Activated CD4-positive, alpha-beta T cell treated with anti-CD3 and anti-CD28 coated beads for 24 hours (primary cell): ENCODE data around the gene MYO15A.

ENCODE experiments used
- DNase-seq, 2 donors: peaks; one replicate each; pipeline ENCODE4 v3.0.0-alpha.2; 2020; ENCODE audit warnings: low read depth in 2 of 2

Gene MYO15A

DNA sequence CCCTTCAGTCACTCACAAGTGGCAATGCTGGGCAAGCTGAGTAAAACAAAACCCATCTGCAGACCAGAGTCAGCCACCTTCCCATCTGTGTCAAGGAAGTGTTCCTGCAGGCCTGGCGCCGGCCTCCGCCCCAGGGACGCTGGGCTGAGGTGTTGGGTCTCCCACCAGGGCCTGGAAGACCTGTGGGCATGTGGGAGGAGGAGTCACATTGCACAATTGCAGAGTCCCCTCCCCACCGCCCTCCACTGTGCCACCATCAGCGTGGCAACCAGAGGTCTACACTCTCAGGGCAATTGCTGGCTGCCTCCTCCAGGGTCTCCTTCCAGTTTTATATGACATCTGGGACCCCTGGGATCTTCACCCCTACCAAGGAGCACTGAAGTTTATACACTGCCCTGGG lies 3.0 kb upstream of the MYO15A start:
- DNase-seq, result no peak

DNA sequence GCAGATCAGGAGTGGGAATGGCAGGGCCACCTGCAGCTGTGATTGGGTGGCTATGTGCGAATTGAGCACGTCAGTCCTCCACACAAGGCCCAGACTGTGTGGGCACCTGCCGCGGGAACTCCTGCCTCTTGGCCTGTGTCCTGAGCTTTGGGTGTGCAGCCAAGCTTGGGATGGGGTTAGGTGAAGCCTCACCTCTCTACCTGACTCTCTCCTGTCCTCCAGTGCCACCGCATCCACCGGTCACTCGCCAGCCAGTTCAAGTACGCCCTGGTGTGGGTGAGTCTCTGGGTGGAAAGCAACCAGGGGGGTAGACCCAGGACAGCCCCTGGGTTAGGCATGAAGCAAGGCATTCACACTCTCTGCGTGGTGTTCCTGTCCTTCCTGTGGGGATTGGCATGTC lies 2.3 kb upstream of the MYO15A start:
- no peak for DNase-seq

DNA sequence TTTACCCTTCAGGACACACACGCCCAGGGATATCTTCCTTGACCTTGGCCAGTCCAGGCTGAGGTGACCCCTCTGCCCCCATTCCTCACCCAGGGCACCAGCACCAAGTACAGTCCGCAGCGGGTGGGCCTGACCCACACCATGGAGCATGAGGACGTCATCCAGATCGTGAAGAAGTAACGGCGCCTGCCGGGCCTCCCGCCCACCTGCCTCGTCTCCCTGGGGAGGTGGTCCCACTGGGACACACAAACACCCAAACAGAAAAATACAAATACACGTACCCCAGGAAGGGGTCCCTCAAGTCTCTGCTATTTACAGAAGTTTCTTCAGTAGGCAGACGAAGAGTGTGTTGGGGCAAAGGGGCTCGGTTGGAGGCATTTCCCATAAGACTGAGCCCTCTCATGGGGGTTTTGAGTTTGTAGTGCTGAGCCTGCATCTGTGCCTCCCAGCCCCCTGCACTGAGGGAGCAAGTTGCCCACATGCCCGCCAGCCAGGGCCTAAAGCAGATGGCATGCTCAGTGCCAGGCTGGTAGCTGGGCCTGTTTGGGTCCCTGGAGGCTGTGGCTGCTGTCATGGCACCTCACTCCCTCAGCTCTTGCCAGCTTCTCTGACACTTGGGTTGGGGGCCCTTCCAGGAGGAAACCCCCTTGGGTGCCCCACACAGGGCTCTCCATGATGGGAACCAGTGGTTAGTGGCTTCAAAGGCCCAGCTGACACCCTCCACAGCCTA lies 1.3 kb upstream of the MYO15A start:
- DNase-seq, result no peak

DNA sequence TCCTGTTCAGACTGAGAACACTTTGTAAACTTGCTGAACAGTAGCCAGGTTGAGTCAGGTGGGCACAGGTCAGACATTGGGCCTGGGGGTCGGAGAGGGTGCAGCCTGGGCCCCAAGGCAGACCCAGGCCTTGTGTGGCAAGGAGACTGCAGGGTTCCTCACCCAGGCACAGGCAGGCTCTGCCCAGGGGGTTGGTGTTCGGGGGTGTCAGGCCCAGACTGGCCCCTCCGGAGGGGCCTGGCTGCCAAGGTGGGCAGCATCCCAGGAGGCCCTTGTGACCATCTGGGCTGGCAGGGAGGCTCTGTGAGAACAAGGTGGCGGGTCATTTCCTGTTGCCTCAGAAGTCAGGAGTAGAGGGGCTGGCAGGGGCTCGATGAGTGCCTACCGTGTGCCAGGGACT lies 585 bp upstream of the MYO15A start:
- DNase-seq, result no peak

DNA sequence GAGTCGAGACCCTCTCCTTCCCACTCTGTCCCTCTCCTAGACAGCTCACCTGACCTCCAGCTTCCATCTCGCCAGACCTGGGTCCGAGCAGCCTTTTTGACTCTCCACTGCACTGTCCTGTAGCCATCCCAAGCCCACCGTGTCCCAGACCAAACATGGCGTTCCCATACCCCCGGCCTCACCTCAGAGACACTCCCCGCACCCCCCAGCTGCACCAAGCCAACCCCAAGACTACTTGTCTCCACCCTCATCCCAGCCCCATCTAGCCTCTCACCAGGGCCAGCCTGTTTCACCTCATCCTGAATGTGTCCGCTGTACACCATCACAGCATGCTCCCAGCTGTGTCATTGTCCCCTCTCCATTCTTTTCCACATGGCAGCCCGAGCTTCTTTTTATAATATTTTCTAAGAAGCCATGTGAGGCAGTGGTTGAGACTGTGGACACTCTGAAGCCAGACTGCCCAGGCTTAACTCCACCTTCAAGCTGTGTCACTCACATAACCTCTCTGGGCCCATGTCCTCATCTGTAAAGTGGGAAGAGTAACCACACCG lies 1.5 kb downstream of the MYO15A start:
- no peak for DNase-seq

DNA sequence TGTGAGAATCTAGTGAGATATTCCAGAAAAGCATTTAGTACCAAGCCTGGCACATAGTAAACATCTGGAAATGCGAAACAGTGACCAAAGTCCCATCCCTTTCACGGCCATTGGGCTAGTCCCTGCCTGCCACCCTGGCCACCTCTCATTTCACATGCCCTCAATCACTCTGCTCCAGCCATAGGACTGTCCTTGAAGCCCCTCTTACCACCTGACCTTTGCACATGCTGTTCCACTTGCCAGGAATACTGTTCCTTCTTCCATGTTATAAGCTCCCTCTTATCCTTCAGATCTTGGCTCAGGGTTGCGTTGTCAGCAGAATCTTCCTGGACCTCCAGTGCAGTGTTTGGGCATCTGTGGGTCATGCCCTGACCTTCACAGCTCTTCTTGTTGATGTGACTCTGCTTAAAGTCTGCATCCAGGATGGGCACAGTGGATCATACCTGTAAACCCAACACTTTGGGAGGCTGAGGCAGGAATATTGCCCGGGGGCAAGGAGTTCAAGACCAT lies 2.1 kb downstream of the MYO15A start:
- no peak for DNase-seq

DNA sequence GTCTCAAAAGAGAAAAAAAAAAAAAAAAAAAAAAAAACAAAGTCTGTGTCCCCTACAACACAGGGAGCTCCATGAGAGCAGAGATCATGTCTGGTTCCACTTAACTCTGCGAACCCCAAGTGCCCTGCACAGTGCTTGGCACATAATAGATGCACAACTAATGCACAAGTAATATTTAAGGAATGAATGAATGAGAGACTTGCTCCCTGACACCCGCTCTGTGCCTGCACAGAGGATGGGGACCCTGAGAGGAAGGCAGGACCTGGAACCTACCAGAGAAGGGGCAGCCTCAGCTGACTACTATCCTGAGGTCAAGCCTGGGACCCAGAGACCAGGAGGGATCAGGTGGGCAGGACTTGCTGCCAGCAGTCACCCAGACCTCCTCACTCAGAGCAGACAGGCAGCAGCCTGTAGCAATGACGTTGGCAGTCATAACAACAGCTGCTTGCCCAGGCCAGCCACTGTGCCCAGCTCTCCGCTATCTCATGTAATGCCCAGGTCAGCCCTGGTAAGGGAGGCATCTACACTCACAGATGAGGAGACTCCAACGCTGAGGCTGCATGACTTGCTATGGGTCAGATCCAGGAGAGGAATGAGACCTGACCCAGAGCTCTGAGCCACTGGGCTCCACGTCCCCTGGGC lies 2.9 kb downstream of the MYO15A start:
- no peak for DNase-seq

DNA sequence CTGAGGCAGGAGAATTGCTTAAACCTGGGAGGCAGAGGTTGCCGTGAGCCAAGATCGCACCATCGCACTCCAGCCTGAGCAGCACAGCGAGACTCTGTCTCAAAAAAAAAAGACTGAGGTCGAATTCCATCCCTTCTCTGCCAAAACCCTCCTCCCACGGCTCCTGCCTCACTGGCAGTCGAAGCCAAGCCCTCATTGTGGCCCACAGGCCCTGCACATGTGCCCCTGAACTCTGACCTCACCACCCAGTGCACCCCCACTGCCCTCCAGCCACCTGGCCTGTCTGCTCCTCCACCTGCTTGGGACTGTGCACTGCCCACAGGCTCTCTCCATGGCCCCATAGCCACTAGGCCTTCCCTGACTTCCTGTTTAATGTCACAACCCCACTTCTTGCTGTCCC lies 7.0 kb downstream of the MYO15A start:
- no peak for DNase-seq

DNA sequence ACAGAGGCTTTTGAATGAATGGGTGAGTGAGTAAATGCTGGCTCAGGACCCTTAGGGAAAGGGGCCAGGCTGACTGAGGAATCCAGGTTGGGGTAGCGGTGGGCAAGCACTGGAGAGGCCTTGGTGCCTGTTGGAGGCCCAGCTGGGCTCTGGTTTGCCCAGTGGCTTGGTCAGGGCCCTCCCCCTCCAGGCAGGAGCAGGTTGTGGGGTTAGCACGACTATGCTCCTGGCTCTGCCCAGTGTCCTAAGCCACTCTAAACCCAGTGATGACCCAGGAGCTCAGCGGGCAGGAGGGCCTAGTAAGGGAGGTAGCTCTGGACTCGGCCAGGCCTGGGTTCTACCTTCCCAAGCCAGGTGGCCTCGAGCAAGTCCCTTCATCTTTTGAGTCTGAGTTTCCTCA lies 7.5 kb downstream of the MYO15A start:
- DNase-seq, result no peak

DNA sequence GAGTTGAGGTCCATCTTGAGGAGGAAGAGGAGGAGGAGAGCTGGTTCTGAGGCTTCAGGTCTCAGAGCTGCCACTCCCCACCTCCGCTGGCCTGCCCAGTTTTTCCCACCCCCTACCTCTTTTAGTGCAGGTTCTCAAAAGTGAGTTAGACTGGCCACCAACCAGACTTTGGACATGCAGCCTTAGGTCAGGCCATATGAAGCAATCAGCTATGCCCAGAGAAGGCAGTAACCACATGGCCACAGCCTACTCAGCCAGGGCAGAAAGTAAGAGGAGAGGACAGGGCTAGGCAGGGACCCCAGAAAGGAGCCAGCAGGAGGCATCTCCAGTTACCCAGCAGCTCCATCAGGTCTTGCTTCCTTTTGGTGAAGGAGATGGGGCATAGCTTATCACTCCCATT lies 9.0 kb downstream of the MYO15A start:
- DNase-seq, result no peak

DNA sequence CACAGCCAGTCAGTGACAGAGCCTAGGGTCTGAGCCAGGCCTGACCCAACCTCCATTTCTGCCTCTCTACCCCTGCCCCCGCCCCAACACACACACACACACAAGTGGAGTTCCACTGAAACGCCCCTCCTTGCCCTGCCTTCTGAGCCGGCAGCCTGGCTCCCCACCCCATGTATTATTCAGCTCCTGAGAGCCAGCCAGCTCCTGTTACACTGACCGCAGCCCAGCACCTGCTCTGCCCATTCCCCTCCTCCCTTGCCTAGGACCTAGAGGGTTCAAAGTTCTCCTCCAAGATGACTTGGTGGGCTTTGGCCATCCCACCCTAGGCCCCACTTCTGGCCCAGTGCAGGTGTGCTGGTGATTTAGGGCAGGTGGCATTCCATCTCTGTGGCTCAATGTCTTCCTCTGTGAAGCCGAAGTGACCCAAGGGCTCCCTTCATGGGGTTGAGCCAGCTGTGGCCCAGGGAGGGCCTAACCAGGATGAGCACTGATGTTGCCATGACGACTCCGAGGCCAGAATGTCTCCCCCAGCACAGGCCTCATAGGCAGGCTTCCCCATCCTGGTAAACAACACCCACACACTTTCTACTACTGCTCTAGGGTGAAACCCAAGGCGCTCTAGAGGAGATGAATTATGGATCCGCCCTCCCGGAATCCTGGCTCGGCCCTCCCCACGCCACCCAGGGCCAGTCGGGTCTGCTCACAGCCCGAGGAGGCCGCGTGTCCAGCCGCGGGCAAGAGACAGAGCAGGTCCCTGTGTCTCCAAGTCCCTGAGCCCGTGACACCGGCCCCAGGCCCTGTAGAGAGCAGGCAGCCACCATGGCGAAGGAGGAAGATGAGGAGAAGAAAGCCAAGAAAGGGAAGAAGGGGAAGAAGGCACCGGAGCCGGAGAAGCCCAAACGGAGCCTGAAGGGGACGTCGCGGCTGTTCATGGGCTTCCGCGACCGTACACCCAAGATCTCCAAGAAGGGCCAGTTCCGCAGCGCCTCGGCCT lies 9.7 kb downstream of the MYO15A start:
- no peak for DNase-seq

DNA sequence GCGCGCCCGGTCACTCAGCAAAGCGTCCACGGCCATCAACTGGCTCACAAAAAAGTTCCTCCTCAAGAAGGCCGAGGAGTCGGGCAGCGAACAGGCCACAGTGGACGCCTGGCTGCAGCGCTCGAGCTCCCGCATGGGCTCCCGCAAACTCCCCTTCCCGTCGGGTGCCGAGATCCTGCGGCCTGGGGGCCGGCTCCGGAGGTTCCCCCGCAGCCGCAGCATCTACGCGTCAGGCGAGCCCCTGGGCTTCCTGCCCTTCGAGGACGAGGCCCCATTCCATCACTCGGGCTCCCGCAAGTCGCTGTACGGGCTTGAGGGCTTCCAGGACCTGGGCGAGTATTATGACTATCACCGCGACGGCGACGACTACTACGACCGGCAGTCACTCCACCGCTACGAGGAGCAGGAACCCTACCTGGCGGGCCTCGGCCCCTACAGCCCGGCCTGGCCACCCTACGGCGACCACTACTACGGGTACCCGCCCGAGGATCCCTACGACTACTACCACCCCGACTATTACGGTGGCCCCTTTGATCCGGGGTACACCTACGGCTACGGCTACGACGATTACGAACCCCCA lies 10.7 kb downstream of the MYO15A start:
- DNase-seq, result no peak

DNA sequence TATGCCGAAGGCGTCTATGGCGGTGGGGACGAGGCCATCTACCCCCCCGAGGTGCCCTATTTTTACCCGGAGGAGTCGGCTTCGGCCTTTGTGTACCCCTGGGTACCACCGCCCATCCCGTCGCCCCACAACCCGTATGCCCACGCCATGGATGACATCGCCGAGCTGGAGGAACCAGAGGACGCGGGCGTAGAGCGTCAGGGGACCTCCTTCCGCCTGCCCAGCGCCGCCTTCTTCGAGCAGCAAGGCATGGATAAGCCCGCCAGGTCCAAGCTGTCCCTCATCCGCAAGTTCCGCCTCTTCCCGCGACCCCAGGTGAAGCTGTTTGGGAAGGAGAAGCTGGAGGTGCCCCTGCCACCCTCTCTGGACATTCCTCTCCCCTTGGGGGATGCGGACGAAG lies 11.4 kb downstream of the MYO15A start:
- DNase-seq, result no peak

DNA sequence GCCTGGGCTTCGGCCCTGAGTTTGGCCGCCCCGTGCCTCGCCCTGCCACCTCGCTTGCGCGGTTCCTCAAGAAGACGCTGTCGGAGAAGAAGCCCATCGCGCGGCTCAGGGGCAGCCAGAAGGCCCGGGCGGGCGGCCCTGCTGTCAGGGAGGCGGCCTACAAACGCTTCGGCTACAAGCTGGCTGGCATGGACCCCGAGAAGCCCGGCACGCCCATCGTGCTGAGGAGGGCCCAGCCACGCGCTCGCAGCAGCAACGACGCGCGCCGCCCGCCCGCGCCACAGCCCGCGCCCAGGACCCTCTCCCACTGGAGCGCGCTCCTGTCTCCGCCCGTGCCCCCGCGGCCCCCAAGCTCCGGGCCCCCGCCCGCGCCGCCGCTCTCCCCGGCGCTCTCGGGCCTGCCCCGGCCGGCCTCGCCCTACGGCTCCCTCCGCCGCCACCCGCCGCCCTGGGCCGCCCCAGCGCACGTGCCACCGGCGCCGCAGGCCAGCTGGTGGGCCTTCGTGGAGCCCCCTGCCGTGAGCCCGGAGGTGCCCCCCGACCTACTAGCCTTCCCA lies 12.0 kb downstream of the MYO15A start:
- DNase-seq, result no peak

DNA sequence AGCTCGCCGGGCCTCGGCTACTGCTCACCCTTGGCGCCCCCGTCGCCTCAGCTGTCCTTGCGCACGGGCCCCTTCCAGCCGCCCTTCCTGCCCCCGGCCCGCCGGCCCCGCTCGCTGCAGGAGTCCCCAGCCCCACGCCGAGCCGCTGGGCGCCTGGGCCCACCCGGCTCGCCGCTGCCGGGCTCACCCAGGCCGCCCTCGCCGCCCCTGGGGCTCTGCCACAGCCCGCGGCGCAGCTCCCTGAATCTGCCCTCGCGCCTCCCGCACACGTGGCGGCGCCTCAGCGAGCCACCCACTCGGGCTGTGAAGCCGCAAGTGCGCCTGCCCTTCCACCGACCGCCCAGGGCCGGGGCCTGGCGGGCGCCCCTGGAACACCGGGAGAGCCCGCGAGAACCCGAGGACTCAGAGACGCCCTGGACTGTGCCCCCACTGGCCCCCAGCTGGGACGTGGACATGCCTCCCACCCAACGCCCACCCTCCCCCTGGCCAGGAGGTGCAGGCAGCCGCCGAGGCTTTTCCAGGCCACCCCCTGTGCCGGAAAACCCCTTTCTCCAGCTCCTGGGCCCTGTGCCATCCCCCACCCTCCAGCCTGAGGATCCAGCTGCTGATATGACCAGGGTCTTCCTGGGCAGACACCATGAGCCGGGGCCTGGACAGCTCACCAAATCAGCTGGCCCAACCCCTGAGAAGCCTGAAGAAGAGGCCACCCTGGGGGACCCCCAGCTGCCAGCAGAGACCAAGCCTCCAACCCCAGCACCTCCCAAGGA lies 12.8 kb downstream of the MYO15A start:
- no peak for DNase-seq

DNA sequence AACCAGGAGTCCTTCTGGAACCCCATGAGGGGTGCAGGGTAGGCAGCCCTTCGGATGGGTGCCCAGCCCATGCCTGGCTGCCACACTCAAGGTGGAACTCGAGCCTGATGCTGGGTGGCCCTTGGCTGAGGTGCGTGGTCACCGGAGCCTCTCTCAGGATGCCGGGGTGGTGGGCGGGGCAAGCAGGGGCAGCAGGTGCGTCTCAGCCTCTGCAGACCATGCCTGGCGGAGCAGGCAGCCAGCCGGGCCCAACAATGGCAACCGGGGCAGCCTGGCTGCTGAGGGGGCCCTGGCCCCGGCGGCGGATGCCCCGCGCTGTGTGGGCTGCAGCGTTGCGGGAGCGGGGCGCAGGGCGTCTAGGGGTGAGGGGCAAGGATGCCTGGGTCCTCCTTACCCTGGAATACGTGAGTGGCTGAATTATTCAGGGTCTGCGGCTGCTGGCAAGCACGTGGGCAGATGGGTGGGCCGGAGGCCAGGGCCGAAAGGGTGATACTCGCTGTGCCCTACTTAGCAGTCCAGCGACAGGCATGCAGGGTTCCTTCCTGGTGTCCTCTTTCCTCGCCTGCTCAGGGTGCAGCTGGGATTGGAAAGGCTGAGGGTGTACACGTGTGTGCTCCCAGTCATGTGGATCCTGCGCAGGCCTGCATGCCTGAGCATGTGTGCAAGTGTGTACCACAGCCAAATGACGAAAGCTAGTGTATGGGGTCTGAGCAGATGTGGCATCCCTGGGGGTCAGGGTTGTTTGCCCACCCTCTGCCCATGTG lies 14.6 kb downstream of the MYO15A start:
- DNase-seq, result no peak

DNA sequence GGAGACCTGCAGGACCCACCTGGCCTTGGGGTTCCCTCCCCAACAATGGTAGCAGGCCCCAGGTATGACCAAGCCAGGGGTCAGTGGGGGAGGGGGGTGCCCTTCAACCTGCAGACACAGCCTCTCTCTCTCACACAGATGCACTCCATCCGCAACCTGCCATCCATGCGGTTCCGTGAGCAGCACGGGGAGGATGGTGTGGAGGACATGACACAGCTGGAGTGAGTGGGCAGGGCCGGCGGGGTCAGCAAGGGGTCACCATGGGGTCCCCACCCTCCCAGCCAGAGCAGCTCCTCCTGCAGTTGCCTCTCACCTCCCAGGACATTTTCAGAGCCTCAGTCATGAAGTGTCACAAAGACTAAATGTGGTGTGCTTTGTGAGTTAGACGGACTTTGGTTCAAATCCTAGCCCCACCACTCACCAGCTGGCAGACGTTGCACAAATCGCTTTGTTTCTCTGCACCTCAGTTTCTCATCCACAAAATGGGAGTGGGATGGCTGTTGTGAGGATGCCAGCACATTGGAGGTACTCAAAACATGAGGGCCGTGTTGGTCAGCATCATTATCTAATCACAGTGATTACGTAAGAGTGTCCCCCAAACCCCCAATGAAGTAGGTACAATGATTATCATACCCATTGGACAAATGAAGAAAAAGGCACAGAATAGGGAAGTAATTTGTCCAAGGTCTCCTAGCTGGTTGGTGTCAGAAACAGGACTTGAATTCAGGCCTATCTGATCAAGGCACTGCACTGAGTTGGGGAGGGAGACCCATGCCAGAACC lies 16.0 kb downstream of the MYO15A start:
- DNase-seq, result no peak

DNA sequence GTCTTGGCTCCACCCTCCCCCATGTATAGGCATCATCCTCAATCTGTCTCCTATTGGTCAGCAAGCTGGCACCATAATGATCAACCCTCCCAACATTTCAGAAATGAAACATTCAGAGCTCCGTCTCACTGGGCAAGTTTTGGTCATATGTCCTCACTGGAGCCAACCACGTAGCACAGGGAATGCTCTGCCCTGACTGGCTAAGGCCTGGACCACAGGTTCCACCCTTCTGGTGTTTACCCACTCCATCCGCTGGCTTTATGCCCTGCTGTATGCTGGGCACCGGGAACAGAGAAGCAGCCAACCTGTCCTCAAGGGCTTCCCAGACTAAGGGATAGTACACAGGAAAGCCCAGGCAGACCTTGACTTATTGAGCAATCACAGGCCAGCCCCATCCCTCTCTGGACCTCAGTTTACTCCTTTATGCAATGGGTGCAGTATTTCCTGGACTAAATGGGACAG lies 20.5 kb downstream of the MYO15A start:
- DNase-seq, result no peak

DNA sequence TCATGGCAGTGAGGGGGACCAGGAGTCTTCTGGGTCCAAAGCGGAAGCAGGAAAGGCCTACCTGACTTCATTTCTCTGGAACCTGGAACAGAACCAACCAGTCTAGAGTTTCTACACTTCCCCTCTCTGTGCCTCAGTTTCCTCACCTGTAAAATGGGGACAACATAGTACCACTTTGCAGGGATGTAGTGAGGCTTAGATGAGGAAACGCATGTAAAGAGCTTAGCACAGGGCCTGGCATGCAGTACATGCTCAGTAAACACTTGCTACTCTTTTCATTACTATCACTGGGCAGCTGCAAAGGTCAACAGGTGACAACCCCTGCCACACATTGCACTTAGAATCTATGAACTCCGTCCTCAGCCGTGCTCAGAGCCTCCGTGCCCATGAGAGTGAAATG lies 24.2 kb downstream of the MYO15A start:
- no peak for DNase-seq
